HT1080 (cell line): ENCODE results near the gene APOB. TPM values are rescaled to one million over a fixed set of nuclear protein-coding genes. Genes with fewer than 3 reads are reported as not detected.

Source experiments
- DNase-seq: peaks from one replicate; pipeline ENCODE4 v3.0.0-alpha.2; 2015; ENCODE audit warnings: low read depth
- total RNA-seq: library from RNA; depleted of rRNA; stranded (reverse); fragments of >200 nt; shearing (Covaris generic); gene quantifications from 2 replicates; pipeline ENCODE4 v1.2.3, GENCODE V29; 2014

Gene APOB
- total RNA-seq, 1 experiment from 2014 or later = 0.27 TPM

DNA sequence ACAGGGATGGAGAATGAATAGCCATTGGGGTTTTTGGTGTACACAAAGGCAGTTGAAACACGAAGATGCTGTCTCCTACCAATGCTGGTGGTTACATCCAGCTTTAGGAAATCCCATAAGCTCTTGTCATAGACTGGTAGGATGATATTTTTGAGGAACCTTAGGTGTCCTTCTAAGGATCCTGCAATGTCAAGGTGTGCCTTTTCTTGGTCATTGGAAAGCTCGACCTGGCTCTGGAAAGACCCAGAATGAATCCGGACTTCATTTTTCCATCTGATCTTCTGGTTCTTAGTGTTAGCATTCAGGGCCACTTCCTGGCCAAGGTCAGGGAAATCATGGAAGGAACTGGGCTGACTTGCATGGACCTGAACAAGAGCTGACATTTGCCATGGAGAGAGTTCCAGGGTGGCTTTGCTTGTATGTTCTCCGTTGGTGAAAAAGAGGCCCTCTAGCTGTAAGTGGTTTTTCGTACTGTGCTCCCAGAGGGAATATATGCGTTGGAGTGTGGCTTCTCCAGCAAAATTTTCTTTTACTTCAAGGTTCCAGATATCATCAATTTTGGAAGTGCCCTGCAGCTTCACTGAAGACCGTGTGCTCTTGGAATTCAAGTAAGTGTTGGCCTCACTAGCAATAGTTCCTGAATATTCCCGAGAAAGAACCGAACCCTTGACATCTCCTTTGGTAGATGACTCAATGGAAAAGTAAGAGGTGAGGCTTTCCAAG lies 38.0 kb downstream of the APOB start:
- DNase-seq = no peak

DNA sequence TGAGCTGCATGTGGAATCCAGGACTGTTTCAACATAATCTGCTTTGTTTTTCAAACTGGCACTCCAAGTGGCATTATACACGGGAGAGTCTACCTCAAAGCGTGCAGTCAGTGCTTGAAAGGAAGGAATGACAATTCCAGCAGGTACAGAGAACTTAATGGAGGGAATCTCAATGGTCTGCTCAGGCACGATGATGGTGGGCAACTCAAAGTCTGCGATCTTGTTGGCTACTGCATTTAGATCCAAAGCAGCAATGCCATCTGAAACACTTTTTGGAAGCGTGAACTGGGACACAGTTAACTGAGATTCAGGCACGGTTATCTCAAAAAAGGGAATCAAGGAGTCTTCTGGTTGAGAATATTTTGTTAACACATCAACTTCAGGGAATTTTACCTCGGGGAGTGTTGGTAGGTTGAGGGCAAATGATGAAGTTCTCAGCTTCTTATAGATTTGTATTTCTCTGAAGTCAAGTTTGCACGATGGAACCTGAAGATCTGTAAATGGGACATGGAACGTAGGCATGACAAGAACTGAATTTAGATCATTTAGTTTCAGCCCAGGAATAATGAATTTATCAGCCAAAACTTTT lies 38.7 kb downstream of the APOB start:
- no peak for DNase-seq

GRCh38 chr2:21004181-21004572 lies 39.7 kb downstream of the APOB start:
- DNase-seq = no peak

- no peak for DNase-seq
Measured at GRCh38 chr2:21003572-21004180, 40.2 kb downstream of the APOB start.

- DNase-seq = no peak
Measured at GRCh38 chr2:21002814-21003192, 41.1 kb downstream of the APOB start.

DNA sequence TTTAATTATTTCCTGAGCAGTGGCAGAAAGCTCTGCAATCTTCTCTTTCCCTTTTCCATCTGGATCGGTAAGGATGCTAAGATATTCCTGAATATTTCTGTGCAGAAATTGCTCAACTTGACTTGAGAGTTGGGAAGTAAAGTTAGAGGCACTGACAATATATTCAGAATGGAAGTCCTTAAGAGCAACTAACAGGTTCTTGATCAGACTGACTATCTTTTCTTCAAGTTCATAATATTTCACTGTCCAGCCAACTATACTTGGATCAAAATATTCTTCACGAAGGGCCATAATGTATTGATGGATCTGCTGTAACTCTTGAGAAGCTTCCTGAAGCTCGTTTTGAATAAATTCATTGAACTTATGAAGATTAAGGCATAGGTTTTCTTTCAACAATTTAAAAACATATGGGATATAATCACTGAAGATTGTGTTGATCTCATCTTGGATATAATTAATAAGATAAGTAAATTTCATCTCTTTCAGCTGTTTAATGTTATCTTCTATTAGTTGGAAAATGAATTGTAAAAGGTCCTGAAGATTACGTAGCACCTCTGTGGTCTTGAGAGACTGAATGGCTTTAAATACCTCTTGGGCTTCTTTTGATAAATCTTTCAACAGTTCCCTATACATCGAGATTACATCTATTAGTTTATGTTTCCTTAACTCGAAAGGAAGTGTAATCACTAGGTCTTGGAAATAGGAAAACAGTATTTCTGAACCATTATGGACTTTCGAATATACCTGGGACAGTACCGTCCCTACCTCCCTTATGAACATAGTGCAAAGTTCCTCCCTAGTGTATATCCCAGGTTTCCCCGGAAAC lies 41.7 kb downstream of the APOB start:
- DNase-seq = no peak

- DNase-seq = no peak
Measured at GRCh38 chr2:21001225-21001946, 42.5 kb downstream of the APOB start.

GRCh38 chr2:20999906-21000645 lies 43.8 kb downstream of the APOB start:
- DNase-seq = no peak

- DNase-seq = no peak
Measured at GRCh38 chr2:20998972-20999905, 44.6 kb downstream of the APOB start.

DNA sequence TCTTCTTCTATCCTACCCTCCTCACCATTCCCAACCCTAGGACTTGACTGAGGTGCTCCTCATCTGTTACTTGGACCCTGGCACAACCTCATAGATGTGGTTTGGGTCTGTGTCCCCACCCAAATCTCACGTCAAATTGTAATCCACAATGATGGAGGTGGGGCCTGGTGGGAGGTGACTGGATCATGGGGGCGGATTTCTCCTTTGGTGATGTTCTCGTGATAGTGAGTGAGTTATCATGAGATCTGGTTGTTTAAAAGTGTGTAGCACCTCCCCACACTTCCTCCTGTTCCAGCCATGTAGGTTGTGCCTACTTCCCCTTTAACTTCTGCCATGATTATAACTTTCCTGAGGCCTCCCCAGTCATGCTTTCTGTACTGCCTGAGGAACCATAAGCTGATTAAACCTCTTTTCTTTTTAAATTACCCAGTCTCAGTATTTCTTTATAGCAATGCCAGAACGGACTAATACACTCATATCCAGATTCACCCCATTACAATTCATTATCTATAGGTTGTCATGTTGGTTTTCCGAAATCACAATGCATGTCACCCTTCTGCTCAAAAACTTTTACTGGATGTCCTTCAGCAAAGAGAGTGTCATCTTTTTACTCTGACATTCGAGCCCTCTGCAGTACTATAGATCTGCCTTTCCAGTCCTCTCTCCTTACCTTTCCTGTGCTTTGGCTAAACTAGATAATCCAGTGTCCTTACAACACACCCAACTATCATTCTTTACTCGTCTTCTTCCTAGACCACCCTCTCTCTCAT lies 45.7 kb downstream of the APOB start:
- no peak for DNase-seq

- DNase-seq = no peak
Measured at GRCh38 chr2:20994130-20994529, 49.7 kb downstream of the APOB start.

DNA sequence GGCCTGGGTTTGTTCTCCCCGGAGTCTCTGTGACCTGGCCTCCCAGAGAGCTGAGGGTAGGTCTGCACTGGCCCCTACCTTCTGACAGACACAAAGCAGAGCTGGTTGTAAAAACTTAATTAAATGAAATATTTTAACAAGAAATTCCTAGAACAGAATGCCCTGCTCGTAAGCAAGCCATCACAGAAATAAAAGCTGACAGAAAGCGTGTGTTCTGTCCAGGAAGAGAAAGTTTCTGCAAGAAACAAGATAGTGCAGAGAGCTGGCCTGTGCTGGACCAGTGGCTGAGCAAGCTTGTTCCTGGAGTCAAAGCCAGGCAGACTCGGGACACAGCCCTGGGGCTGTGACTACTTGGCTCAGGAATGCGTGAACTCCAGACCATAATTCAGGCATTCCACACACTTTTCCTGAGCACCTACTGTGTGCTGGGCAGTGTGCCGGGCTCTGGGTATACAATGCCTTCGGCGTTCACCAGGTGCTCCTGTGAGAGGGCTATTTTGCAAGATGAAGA lies 51.6 kb downstream of the APOB start:
- DNase-seq = peak; percentile 27

DNA sequence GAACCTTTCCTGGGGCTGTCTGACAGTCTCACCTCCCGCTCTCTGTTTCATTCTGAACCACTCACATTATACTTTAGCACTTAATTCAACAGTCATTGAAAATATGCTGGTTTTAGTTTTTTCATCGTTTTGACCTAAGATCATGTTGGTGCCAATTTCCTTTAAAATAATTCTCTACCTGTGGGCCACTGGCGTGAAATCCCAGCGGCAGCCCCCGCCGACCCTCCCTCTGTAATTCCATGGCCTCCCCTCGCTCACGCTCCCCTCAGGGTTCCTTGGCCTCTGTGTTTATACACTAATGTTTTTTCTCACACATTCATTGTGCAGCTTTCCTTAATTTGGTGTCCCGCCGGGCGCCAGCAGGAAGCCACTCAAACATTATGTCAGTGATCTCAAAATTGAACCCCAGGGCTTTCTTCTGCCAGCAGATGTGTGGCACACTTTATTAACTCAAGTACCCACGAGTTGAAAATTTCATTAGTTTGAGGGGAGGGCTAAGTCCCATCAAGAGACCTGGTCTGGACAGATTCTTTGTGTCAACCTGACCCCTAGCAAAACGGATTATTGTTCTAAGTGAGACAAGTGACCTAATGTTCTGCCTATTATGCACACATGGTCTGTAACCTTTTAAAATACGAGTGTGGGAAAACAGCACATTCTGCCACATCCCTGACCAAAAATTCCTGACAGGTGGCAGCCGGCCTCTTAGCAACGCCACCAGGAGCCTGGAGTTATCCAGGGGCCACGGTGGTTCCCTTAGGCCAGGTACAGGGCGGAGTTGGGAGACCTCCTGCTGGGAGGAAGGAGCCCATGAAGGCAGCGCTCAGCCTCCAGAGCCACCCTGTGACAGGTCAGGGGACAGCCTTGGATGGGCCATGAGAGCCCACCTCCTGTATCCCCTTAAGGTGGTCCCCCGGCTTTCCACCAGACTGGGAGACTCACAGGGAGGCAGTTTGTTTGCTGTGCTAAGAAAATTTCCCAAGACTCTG lies 53.1 kb downstream of the APOB start:
- no peak for DNase-seq

DNA sequence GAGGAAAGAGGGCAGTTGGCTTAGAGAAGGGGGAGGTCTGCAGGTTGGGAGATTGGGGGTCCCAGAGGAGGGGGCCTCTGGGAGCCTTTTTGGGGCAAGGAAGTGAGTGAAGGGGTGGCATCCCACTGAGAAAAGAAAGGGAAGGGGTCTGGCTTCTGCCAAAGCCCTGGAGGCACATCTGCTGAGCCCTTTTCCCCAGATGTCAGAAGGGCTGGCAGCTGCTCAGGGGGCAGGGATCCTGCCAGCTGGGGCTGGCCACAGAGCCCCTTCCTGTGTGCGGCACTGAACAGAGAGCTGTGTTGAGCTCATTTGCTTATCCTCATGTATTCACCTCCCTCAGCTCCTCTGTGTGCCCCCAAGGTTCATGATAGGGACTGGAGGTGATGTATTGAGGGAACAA lies 54.5 kb downstream of the APOB start:
- DNase-seq = no peak

GRCh38 chr2:20988905-20989304 lies 55.0 kb downstream of the APOB start:
- no peak for DNase-seq

DNA sequence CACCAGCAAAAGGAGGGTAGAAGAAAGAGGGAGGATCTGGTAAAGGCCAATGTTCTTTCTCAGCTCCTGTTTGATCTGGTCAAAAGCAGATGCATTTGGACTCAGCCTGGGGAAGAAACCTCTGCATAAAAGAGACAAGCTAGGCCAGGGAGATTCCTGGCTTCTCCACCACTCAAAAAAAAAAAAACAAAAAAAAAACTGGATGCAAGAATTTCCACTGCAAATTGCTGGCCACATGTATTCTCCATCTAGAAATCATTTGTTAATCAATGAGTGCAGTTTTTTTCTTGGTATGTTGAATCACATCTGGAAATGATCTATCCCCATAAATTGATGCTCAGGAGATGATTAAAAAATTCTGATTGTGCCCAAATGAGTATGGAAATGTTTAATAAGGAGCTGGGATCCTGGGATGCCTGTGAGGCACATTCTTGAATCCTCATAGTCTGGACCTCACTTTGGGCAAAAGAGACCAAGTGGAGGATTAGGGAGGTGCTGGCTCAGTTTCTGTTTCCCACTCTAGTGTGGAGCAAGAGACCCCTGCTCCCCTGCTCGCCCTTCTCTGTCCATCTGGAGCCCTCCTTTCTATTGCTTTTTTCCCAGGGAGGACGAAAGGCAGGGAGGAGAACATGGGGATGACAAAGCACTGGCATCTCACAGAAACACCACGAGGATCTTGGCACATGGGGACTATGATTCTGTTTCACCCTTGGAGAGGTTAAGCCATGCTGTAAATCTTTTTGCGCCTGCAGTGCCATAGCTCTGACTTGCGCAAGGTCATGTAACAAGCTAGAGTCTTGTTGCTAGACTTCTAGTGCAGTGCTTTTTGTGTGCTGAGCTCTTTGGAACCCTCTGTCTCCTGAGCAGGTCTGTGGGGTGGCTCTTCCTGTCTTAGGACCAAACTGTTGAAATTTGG lies 57.6 kb downstream of the APOB start:
- no peak for DNase-seq
